AG04450 (cell line): ENCODE measurements around the gene PLAU. TPM values are rescaled to one million over a fixed set of nuclear protein-coding genes. Genes with fewer than 3 reads are reported as not detected.

Experiments used
- CTCF ChIA-PET: fragments of 300-600, 350-600 bp; formaldehyde crosslinking; extraction: SDS; loops from one replicate; lab custom pipeline; 2022; ENCODE audit warnings: antibody characterized with exemption, inconsistent platforms; lab: Charles Lee
- POLR2A ChIA-PET: fragments of 350-600 bp; formaldehyde crosslinking; extraction: SDS; loops from one replicate; lab custom pipeline; 2021; ENCODE audit warnings: antibody characterized with exemption, inconsistent platforms; lab: Yijun Ruan, JAX
- DNase-seq: peaks from one replicate; pipeline ENCODE4 v3.0.0-alpha.2; 2011; ENCODE audit warnings: low read depth, low spot score
- H3K27ac ChIP-seq: one replicate; pipeline ENCODE4 v1.5.1; 2012; ENCODE audit warnings: low read depth, low read length, control low read depth
- H3K27me3 ChIP-seq: one replicate; pipeline ENCODE4 v1.6.0; 2012; ENCODE audit warnings: low read length; ENCODE audit not compliant: control insufficient read depth, insufficient read depth
- H3K4me3 ChIP-seq: 2 replicates; pipeline ENCODE4 v1.5.1; 2011; ENCODE audit warnings: mild to moderate bottlenecking, low read depth, low read length, control low read depth
- H3K9me3 ChIP-seq: 2 replicates; pipeline ENCODE4 v1.5.1; 2012; ENCODE audit warnings: low read length; ENCODE audit not compliant: control insufficient read depth, insufficient read depth
- CTCF ChIP-seq: IDR thresholded peaks from 2 replicates; pipeline ENCODE4 v1.5.1; 2011; ENCODE audit warnings: low read depth, low read length, control low read depth, inconsistent platforms
- polyA plus RNA-seq: library from polyadenylated mRNA; depleted of rRNA; stranded (reverse); fragments of >200 nt; gene quantifications from 2 replicates; pipeline ENCODE4 v1.2.3, GENCODE V29; 2011

The PLAU gene
- polyA plus RNA-seq, 1 experiment = 241 TPM

- POLR2A ChIA-PET = no interaction called here
- TF ChIP-seq CTCF = no peak
- DNase-seq = no peak
- no peaks in the 10 kb centered on the region for H3K27me3 ChIP-seq
- H3K27ac ChIP-seq = no peak overlapping the region
- no peak overlapping the region for H3K4me3 ChIP-seq
- H3K9me3 ChIP-seq = peaks cover 11% of the 10 kb centered on the region
- CTCF ChIA-PET = no interaction called here
Measured at GRCh38 chr10:73922007-73922863, 11.3 kb downstream of the PLAU start.

DNA sequence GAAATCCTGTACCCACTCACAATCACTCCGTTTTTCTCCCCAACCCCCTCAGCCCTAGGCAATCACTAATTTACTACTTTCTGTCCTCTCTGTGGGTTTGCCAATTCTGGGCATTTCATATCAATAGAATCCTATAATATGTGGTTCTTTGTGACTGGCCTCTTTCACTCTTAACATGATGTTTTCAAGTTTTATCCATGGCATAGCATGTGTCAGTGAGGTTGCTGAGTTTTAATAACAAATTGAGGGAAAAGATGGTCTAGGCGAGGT, 11.9 kb downstream of the PLAU start:
- POLR2A ChIA-PET = no interaction called here
- CTCF ChIA-PET = no interaction called here
- H3K27me3 ChIP-seq = no peaks in the 10 kb centered on the region
- H3K27ac ChIP-seq = no peak overlapping the region
- no peak for TF ChIP-seq CTCF
- no peak for DNase-seq
- peaks cover 8% of the 10 kb centered on the region for H3K9me3 ChIP-seq
- H3K4me3 ChIP-seq = no peak overlapping the region

DNA sequence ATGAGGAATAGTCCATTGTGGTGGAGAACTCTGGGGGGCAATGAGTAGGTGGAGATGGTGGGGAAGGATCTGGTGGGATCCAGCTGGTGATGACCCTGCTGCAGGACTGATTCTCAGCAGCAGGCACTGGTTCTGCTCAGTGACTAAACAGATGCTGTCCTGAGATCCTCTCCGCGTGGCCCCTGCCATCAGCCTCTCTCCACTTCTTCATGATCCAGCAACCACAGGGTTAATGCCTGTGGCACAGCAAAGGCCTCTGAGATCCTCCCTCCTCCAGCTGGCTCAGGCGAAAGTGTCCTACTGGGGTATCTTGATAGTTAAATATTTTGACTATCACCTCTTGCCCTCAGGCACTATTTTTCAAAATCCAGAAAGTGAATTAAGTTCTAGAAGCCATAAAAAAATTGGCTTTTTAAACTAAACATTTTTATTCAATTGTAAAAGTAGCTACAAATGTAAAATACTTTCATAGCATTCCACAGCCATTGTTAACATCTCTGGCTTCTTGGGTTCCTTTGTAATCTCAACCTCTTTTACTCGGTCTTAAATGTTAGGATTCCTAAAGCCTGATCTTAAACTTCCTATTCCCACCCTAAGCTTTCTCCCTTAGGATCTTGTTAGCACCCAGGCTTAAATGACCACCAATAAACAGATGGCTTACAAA, 13.1 kb downstream of the PLAU start:
- TF ChIP-seq CTCF = no peak
- ChIA-PET CTCF (interaction anchor here (0.6 to 1.9 kb wide), 4 partner anchors 16 to 55 kb away, joined by 4 to 14 read pairs (median 8); no protein-coding TSS in a partner anchor), POLR2A (interaction anchor here (0.7 kb wide), 1 partner anchor 124 kb away, joined by 8 read pairs; no protein-coding TSS in a partner anchor)
- Histone ChIP-seq H3K27me3 (no peaks in the 10 kb centered on the region), H3K27ac (no peak overlapping the region), H3K4me3 (no peak overlapping the region), H3K9me3 (peaks cover 7% of the 10 kb centered on the region)
- DNase-seq = no peak

- no peak for DNase-seq
- H3K9me3 ChIP-seq = no peaks in the 10 kb centered on the region; the same call in 1 of the 2 replicates
- H3K27me3 ChIP-seq = no peaks in the 10 kb centered on the region
- CTCF ChIA-PET = interaction anchor here (1.1 to 1.9 kb wide), 3 partner anchors 16 to 45 kb away, joined by 4 to 14 read pairs (median 4); no protein-coding TSS in a partner anchor
- no peak for TF ChIP-seq CTCF
- POLR2A ChIA-PET = no interaction called here
- no peak overlapping the region for H3K4me3 ChIP-seq
- no peak overlapping the region for H3K27ac ChIP-seq
Measured at GRCh38 chr10:73924935-73925334, 14.0 kb downstream of the PLAU start.

DNA sequence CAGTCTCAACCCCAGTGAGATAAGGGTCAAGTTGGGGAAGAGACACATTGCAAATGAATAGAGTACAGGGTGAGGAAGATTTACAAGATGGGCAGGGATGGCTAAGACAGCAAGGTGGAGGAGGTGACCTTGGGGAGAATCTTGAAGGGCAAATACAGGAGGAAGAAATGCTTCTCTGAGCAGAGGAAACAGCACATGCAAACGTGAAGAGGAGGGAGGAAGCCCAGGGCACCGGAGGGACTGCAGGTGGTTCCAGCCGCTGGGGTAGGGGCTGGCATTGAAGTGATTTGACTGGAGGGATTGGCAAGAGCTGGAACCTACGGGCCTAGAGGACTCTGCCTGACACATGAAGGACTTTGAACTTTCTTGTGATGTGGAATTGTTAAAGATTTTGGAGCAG, 14.6 kb downstream of the PLAU start:
- CTCF ChIA-PET = interaction anchor here (5.6 kb wide), 1 partner anchor 15 kb away, joined by 28 read pairs; no protein-coding TSS in a partner anchor

More for the DNA sequence above, 14.6 kb downstream of the PLAU start:
- Histone ChIP-seq H3K4me3 (no peak overlapping the region), H3K9me3 (no peaks in the 10 kb centered on the region; the same call in 1 of the 2 replicates), H3K27me3 (no peaks in the 10 kb centered on the region), H3K27ac (no peak overlapping the region)
- TF ChIP-seq CTCF = no peak
- POLR2A ChIA-PET = no interaction called here
- no peak for DNase-seq
